HepG2 (cell line): ENCODE data around the gene FRMD4A. TPM values are rescaled to one million over a fixed set of nuclear protein-coding genes. Genes with fewer than 3 reads are reported as not detected.

Experiments
- ATAC-seq: fragments of 200-7000 bp; cut with Tn5 transposase; 3 replicates; pipeline ENCODE4 v1.9.1; 2020; ENCODE audit warnings: mild to moderate bottlenecking, moderate library complexity
- BruUV-seq: library from RNA; stranded (reverse); fragments of 400-500 nt; replicated peaks from 2 replicates; lab custom pipeline; 2021; lab: Mats Ljungman, UMichigan
- CTCF ChIA-PET: fragments of 300-600 bp; formaldehyde crosslinking; extraction: SDS; loops from one replicate; lab custom pipeline; 2021; ENCODE audit warnings: low total read pairs, inconsistent platforms, low intra/inter-chr PET ratio; lab: Yijun Ruan, JAX
- POLR2A ChIA-PET: fragments of 350-600 bp; sonication (Branson Sonifier 250); formaldehyde crosslinking; loops from one replicate; lab custom pipeline; 2020; ENCODE audit warnings: antibody characterized with exemption, inconsistent platforms; lab: Yijun Ruan, JAX
- DNase-seq: peaks from one replicate; pipeline ENCODE4 v3.0.0-alpha.2; 2015; ENCODE audit warnings: low spot score
- FAIRE-seq: peaks from 3 replicates; lab custom pipeline; 2011; peaks lifted over from hg19 to GRCh38; lab: Jason Lieb, UNC
- H2AFZ ChIP-seq: one replicate; pipeline ENCODE4 v1.6.1; 2011; ENCODE audit warnings: low read length, inconsistent platforms
- H3K27ac ChIP-seq: fragments of 300-600 bp; 3 replicates; pipeline ENCODE4 v1.8.0; 2011; ENCODE audit warnings: mixed run types, mild to moderate bottlenecking, mixed read lengths, low read length, inconsistent platforms; ENCODE audit not compliant: insufficient read depth; ENCODE audit errors: extremely low read length
- H3K27me3 ChIP-seq, 2 experiments: fragments of 200-600 bp in 1 of 2; 2 replicates in 1 of 2; 3 replicates in 1 of 2; pipeline versions ENCODE4 v1.6.0 to v1.8.0; 2011; ENCODE audit warnings: low read length in 2 of 2, mild to moderate bottlenecking in 2 of 2, moderate library complexity in 2 of 2, inconsistent platforms in 1 of 2; ENCODE audit not compliant: insufficient read depth in 2 of 2, control insufficient read depth in 1 of 2
- H3K36me3 ChIP-seq, 2 experiments: fragments of 200-600 bp in 1 of 2; replicated peaks in 1 of 2; 2 replicates in 1 of 2; 3 replicates in 1 of 2; pipeline versions ENCODE4 v1.5.1 to v1.8.0; 2011; ENCODE audit warnings: low read length in 2 of 2, inconsistent platforms in 1 of 2; ENCODE audit not compliant: insufficient read depth in 2 of 2, control insufficient read depth in 1 of 2
- H3K4me1 ChIP-seq: 2 replicates; pipeline ENCODE4 v1.5.1; 2012; ENCODE audit warnings: low read length, inconsistent platforms; ENCODE audit not compliant: insufficient read depth
- H3K4me2 ChIP-seq: 2 replicates; pipeline ENCODE4 v1.6.0; 2011; ENCODE audit warnings: low read depth, low read length, inconsistent platforms
- H3K4me3 ChIP-seq, 3 experiments: fragments of 200-600 bp in 1 of 3; sonication (generic), shearing (Covaris generic) in 1 of 3; replicated peaks in 1 of 3; 2 replicates each; pipeline ENCODE4 v1.5.1; 2011 to 2016; ENCODE audit warnings: low read length in 3 of 3, inconsistent platforms in 2 of 3, low read depth in 2 of 3, mild to moderate bottlenecking in 2 of 3, control low read depth in 1 of 3, mixed read lengths in 1 of 3; ENCODE audit not compliant: insufficient read depth in 1 of 3
- H3K79me2 ChIP-seq: one replicate; pipeline ENCODE4 v1.6.1; 2011; ENCODE audit warnings: low read length, inconsistent platforms; ENCODE audit not compliant: insufficient read depth
- H3K9ac ChIP-seq: 2 replicates; pipeline ENCODE4 v1.6.0; 2011; ENCODE audit warnings: mild to moderate bottlenecking, low read depth, low read length, inconsistent platforms; ENCODE audit not compliant: insufficient read depth
- H3K9me3 ChIP-seq: 2 replicates; pipeline ENCODE4 v1.5.1; 2012; ENCODE audit warnings: mild to moderate bottlenecking, low read length
- H4K20me1 ChIP-seq: 2 replicates; pipeline ENCODE4 v1.6.0; 2011; ENCODE audit warnings: inconsistent platforms, mild to moderate bottlenecking, low read length, moderate library complexity; ENCODE audit not compliant: insufficient read depth
- GABPB1 ChIP-seq: IDR thresholded peaks from 2 replicates; pipeline ENCODE4 v1.6.1; 2016; ENCODE audit warnings: mild to moderate bottlenecking, missing genetic modification reagents, moderate library complexity, missing compliant biosample characterization
- GTF2F1 ChIP-seq: fragments of 150-350 bp; IDR thresholded peaks from 2 replicates; pipeline ENCODE4 v1.6.1; 2014; ENCODE audit warnings: low read length
- KLF11 ChIP-seq: IDR thresholded peaks from 2 replicates; pipeline ENCODE4 v1.6.1; 2016; ENCODE audit warnings: missing compliant biosample characterization
- NAIF1 ChIP-seq: sonication (generic); formaldehyde crosslinking; IDR thresholded peaks from 2 replicates; pipeline ENCODE4 v1.5.0; 2020; ENCODE audit warnings: mild to moderate bottlenecking, missing genetic modification reagents, borderline replicate concordance
- NCOR1 ChIP-seq: fragments of 200-600 bp; sonication (generic); IDR thresholded peaks from 2 replicates; pipeline ENCODE4 v1.7.0; 2017; ENCODE audit warnings: antibody characterized with exemption, low read length, borderline replicate concordance
- SOX13 ChIP-seq, 3 experiments: fragments of 450-650 bp in 1 of 3; sonication (generic) in 1 of 3; formaldehyde crosslinking in 1 of 3; IDR thresholded peaks in 2 of 3; conservative IDR thresholded peaks in 1 of 3; 2 replicates each; pipeline versions ENCODE4 v1.5.0 to v1.6.1; 2016 to 2020; ENCODE audit warnings: antibody characterized with exemption in 1 of 3, mild to moderate bottlenecking in 1 of 3, missing compliant biosample characterization in 1 of 3, missing genetic modification reagents in 1 of 3, moderate library complexity in 1 of 3
- ZC3H13 ChIP-seq: sonication (generic); formaldehyde crosslinking; IDR thresholded peaks from 2 replicates; pipeline ENCODE4 v1.8.1; 2023; ENCODE audit warnings: mild to moderate bottlenecking, missing genetic modification reagents, moderate library complexity
- ZFP62 ChIP-seq: sonication (generic); formaldehyde crosslinking; IDR thresholded peaks from 2 replicates; pipeline ENCODE4 v1.4.0; 2020; ENCODE audit warnings: missing genetic modification reagents
- ZNF33A ChIP-seq: sonication (generic); formaldehyde crosslinking; IDR thresholded peaks from 2 replicates; pipeline ENCODE4 v1.5.1; 2020; ENCODE audit warnings: missing genetic modification reagents, mild to moderate bottlenecking, moderate library complexity, borderline replicate concordance
- ZNF543 ChIP-seq: sonication (generic); formaldehyde crosslinking; IDR thresholded peaks from 2 replicates; pipeline ENCODE4 v1.4.0; 2020; ENCODE audit warnings: mild to moderate bottlenecking, missing genetic modification reagents
- ZNF652 ChIP-seq: IDR thresholded peaks from 2 replicates; pipeline ENCODE4 v1.6.1; 2016; ENCODE audit warnings: low read depth, borderline replicate concordance
- ZNF790 ChIP-seq: sonication (generic); formaldehyde crosslinking; IDR thresholded peaks from 2 replicates; pipeline ENCODE4 v1.8.0; 2022; ENCODE audit warnings: missing genetic modification reagents, mild to moderate bottlenecking, borderline replicate concordance
- WGBS: methylation state at CpG from one replicate; pipeline ENCODE4 v1.1.6; 2017; ENCODE audit warnings: low lambda C conversion rate; 5-methylcytosine and 5-hydroxymethylcytosine counted together
- in situ Hi-C: cut with HindIII; loops from 2 replicates; pipeline ENCODE4 v1.10.0; 2017; ENCODE audit warnings: low pct_unique_long_range_greater_than_20kb; ENCODE audit not compliant: extremely low pct_ligation_motif_present
- intact Hi-C: fragments of 100-400 bp; cut with micrococcal nuclease; formaldehyde crosslinking; loops from one replicate; pipeline ENCODE4 v1.10.0; 2022; ENCODE audit not compliant: unreplicated experiment
- polyA plus RNA-seq, 8 experiments: library from polyadenylated mRNA; depleted of rRNA in 3 of 8; stranded (reverse) in 7 of 8; unstranded in 1 of 8; fragments of >200 nt; fragmentation: Illumina TruSeq in 4 of 8; extraction: Trizol in 4 of 8; gene quantifications; 2 replicates each; pipeline versions ENCODE4 v1.2.1 to v1.2.3, GENCODE V29; 2011 to 2016; ENCODE audit warnings: low read depth in 4 of 8, missing spikeins in 1 of 8, mixed read lengths in 1 of 8; ENCODE audit not compliant: insufficient read depth in 1 of 8
- total RNA-seq, 5 experiments: library from RNA; depleted of rRNA; stranded (reverse); fragments of >200 nt; fragmentation: Illumina TruSeq; extraction: Trizol; gene quantifications; 2 replicates each; pipeline ENCODE4 v1.2.3, GENCODE V29; 2016; ENCODE audit warnings: low read depth in 1 of 5
- TF ChIP-seq, protein P1 (sequence below): sonication (generic); formaldehyde crosslinking; IDR thresholded peaks from 2 replicates; pipeline ENCODE4 v1.4.0; 2020; ENCODE audit warnings: missing genetic modification reagents
- TF ChIP-seq, protein P2 (sequence below): sonication (generic); formaldehyde crosslinking; IDR thresholded peaks from 2 replicates; pipeline ENCODE4 v1.4.0; 2020; ENCODE audit warnings: missing genetic modification reagents, borderline replicate concordance
- TF ChIP-seq, protein P3 (sequence below): sonication (generic); formaldehyde crosslinking; IDR thresholded peaks from 2 replicates; pipeline ENCODE4 v1.5.1; 2020; ENCODE audit warnings: mild to moderate bottlenecking, missing genetic modification reagents, borderline replicate concordance
- TF ChIP-seq, protein P4 (sequence below): sonication (generic); formaldehyde crosslinking; conservative IDR thresholded peaks from 2 replicates; pipeline ENCODE4 v1.4.0; 2020; ENCODE audit warnings: missing genetic modification reagents

The FRMD4A gene
- total and polyA plus RNA-seq, 2 of the 13 experiments (the other 11 are each of a cell fraction or from before 2014, with no cell fraction given) = 0.09 to 0.26 TPM

DNA sequence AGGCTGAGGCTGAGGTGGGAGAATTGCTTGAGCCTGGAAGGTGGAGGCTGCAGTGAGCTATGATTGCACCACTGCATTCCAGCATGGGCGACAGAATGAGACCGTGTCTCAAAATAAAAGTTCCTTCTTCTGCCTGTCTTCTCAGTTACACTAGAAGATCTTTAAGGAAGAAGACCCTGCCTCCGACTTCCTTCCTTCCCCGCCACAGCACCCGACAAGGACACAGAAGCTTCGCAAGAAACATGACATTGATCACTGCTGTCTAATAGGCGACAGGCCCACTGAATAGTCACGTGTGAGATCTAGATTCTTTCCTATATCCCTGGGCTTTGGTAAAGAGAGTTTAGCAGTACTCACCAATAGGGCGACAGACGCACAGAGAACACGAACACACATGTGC, 625.8 kb downstream of the FRMD4A start:
- ATAC-seq (no peak), DNase-seq (no peak), FAIRE-seq (no peak)
- peaks cover 0 to 37% of the 10 kb centered on the region in 2 experiments; a peak in 4 of 5 replicates for H3K27me3 ChIP-seq
- H3K36me3 ChIP-seq = no peaks in the 10 kb centered on the region
- in situ Hi-C loops = no loop called here
- H3K4me3 ChIP-seq = no peak overlapping the region
- BruUV-seq = no TSS peak
- ChIA-PET CTCF (no interaction called here), POLR2A (no interaction called here)
- intact Hi-C loops = loop anchor here (5.0 kb wide), 1 partner anchor 62 kb away; no protein-coding TSS in a partner anchor
- H4K20me1 ChIP-seq = no peaks in the 10 kb centered on the region
- H3K79me2 ChIP-seq = no peaks in the 10 kb centered on the region
- WGBS = 71% methylated on average over 11 of the region's 11 CpGs
- H3K4me2 ChIP-seq = no peak overlapping the region
- H2AFZ ChIP-seq = no peak overlapping the region
- no peaks in the 10 kb centered on the region for H3K9me3 ChIP-seq
- H3K27ac ChIP-seq = no peak overlapping the region
- no peak overlapping the region for H3K9ac ChIP-seq
- H3K4me1 ChIP-seq = peaks cover 30% of the 10 kb centered on the region
- no peak for TF ChIP-seq GTF2F1
- no peak for TF ChIP-seq GABPB1 (CRISPR knock-in tag)
- TF ChIP-seq ZNF652 (CRISPR knock-in tag) = no peak
- TF ChIP-seq KLF11 (CRISPR knock-in tag) = no peak
- TF ChIP-seq ZFP62 (CRISPR knock-in tag) = no peak
- TF ChIP-seq, protein P1, sequence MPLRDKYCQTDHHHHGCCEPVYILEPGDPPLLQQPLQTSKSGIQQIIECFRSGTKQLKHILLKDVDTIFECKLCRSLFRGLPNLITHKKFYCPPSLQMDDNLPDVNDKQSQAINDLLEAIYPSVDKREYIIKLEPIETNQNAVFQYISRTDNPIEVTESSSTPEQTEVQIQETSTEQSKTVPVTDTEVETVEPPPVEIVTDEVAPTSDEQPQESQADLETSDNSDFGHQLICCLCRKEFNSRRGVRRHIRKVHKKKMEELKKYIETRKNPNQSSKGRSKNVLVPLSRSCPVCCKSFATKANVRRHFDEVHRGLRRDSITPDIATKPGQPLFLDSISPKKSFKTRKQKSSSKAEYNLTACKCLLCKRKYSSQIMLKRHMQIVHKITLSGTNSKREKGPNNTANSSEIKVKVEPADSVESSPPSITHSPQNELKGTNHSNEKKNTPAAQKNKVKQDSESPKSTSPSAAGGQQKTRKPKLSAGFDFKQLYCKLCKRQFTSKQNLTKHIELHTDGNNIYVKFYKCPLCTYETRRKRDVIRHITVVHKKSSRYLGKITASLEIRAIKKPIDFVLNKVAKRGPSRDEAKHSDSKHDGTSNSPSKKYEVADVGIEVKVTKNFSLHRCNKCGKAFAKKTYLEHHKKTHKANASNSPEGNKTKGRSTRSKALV (CRISPR knock-in tag) = no peak
- no peak for TF ChIP-seq SOX13 (IDR thresholded peaks at IDR 0.05)
- TF ChIP-seq SOX13 (CRISPR knock-in tag; conservative IDR thresholded peaks at IDR 0.05 in 1 of 2, IDR thresholded peaks at IDR 0.05 in 1 of 2) = no peak
- TF ChIP-seq ZC3H13 (CRISPR knock-in tag) = no peak
- no peak for TF ChIP-seq ZNF33A (CRISPR knock-in tag)
- TF ChIP-seq ZNF790 (CRISPR knock-in tag) = no peak
- no peak for TF ChIP-seq NAIF1 (CRISPR knock-in tag)
- TF ChIP-seq, protein P2, sequence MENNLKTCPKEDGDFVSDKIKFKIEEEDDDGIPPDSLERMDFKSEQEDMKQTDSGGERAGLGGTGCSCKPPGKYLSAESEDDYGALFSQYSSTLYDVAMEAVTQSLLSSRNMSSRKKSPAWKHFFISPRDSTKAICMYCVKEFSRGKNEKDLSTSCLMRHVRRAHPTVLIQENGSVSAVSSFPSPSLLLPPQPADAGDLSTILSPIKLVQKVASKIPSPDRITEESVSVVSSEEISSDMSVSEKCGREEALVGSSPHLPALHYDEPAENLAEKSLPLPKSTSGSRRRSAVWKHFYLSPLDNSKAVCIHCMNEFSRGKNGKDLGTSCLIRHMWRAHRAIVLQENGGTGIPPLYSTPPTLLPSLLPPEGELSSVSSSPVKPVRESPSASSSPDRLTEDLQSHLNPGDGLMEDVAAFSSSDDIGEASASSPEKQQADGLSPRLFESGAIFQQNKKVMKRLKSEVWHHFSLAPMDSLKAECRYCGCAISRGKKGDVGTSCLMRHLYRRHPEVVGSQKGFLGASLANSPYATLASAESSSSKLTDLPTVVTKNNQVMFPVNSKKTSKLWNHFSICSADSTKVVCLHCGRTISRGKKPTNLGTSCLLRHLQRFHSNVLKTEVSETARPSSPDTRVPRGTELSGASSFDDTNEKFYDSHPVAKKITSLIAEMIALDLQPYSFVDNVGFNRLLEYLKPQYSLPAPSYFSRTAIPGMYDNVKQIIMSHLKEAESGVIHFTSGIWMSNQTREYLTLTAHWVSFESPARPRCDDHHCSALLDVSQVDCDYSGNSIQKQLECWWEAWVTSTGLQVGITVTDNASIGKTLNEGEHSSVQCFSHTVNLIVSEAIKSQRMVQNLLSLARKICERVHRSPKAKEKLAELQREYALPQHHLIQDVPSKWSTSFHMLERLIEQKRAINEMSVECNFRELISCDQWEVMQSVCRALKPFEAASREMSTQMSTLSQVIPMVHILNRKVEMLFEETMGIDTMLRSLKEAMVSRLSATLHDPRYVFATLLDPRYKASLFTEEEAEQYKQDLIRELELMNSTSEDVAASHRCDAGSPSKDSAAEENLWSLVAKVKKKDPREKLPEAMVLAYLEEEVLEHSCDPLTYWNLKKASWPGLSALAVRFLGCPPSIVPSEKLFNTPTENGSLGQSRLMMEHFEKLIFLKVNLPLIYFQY = no peak
- TF ChIP-seq, protein P3, sequence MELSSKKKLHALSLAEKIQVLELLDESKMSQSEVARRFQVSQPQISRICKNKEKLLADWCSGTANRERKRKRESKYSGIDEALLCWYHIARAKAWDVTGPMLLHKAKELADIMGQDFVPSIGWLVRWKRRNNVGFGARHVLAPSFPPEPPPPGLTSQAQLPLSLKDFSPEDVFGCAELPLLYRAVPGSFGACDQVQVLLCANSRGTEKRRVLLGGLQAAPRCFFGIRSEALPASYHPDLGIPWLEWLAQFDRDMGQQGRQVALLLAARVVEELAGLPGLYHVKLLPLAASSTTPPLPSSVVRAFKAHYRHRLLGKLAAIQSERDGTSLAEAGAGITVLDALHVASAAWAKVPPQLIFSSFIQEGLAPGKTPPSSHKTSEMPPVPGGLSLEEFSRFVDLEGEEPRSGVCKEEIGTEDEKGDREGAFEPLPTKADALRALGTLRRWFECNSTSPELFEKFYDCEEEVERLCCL (CRISPR knock-in tag) = no peak
- no peak for TF ChIP-seq ZNF543
- TF ChIP-seq, protein P4, sequence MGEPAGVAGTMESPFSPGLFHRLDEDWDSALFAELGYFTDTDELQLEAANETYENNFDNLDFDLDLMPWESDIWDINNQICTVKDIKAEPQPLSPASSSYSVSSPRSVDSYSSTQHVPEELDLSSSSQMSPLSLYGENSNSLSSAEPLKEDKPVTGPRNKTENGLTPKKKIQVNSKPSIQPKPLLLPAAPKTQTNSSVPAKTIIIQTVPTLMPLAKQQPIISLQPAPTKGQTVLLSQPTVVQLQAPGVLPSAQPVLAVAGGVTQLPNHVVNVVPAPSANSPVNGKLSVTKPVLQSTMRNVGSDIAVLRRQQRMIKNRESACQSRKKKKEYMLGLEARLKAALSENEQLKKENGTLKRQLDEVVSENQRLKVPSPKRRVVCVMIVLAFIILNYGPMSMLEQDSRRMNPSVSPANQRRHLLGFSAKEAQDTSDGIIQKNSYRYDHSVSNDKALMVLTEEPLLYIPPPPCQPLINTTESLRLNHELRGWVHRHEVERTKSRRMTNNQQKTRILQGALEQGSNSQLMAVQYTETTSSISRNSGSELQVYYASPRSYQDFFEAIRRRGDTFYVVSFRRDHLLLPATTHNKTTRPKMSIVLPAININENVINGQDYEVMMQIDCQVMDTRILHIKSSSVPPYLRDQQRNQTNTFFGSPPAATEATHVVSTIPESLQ (CRISPR knock-in tag) = no peak
- TF ChIP-seq NCOR1 = no peak
